ENCODE results near the gene MACROD2. TPM values are rescaled to one million over a fixed set of nuclear protein-coding genes. Genes with fewer than 3 reads are reported as not detected.

The MACROD2 gene
- polyA plus RNA-seq, 1 donor (not counting 4 experiments of a cell fraction or from before 2014, with no cell fraction given): 0.71 TPM

DNA sequence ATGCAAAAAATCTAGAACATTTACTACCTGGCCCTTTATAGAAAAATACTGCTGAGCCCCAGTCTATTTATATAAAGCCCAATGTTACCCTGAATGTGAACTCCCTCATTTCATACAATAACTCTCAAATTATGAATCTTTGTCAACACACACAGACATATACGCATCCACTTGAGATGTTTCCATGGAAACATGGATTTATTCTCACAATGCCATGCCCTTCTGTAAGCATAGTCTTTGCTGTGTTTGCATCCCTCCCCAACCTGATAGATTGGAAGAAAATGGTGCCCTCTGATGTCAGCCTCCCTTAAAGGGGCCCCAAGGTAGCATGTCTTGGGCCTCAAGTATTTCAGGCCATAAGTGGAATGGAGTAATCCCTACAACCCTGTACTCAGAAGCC lies 2004.8 kb downstream of the MACROD2 start:
- Histone ChIP-seq H3K9me1 (ENCODE audit: control insufficient read depth, extremely low read depth, insufficient read depth, low read length) (no peaks in the 10 kb centered on the region), H4K20me1 (ENCODE audit: control insufficient read depth, extremely low read depth, insufficient read depth, low read length) (no peaks in the 10 kb centered on the region), H3K79me2 (ENCODE audit: control insufficient read depth, insufficient read depth, low read length) (no peaks in the 10 kb centered on the region), H3K9ac (ENCODE audit: control insufficient read depth, extremely low read depth, insufficient read depth, low read length) (no peak overlapping the region), H2AFZ (ENCODE audit: control insufficient read depth, low read length) (no peak overlapping the region), H3K4me3 (ENCODE audit: control insufficient read depth in 2 of 3, extremely low read depth in 1 of 3, insufficient read depth in 2 of 3, low read depth in 1 of 3, low read length in 3 of 3) (no peak overlapping the region), H3K27ac (ENCODE audit: control insufficient read depth, insufficient read depth, low read length) (no peak overlapping the region), H3K36me3 (ENCODE audit: control insufficient read depth in 2 of 2, extremely low read depth in 1 of 2, insufficient read depth in 2 of 2, low read length in 2 of 2) (no peaks in the 10 kb centered on the region), H3K4me1 (ENCODE audit: control insufficient read depth, extremely low read depth, insufficient read depth, low read length) (no peaks in the 10 kb centered on the region), H3K9me3 (ENCODE audit: control insufficient read depth, low read depth, low read length) (peaks cover 3% of the 10 kb centered on the region), H3K27me3 (ENCODE audit: control insufficient read depth, extremely low read depth, insufficient read depth, low read length) (no peaks in the 10 kb centered on the region), H3K4me2 (ENCODE audit: control insufficient read depth, extremely low read depth, insufficient read depth, low read depth, low read length) (no peak overlapping the region)
- no peak for TF ChIP-seq EZH2 (IDR thresholded peaks at IDR 0.05; ENCODE audit: low read length)
- dilution Hi-C loops (cut with MboI; ENCODE audit: extremely low pct_ligation_motif_present, low sequenced_read_pairs): no loop called here
- no peak for DNase-seq (ENCODE audit: low read depth, low spot score)
- no peak for FAIRE-seq

DNA sequence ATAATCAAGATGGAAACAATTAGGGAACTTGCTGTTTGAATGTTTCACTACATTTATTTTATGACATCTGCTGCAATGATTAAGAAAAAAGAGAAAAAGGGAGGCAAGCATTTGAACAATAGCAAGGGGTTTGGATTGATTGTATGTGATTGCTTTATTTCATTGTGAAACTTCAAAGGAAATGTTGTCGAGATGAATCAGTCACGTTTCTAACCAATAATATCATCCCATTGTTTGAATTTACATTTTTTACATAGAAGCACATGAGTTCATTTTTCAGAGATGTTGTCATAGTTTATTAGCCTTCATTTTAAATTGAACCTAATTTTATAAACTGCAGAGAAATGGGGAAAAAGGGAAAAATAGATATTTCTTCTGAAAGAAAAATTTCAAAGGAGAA lies 2006.0 kb downstream of the MACROD2 start:
- Histone ChIP-seq H2AFZ (ENCODE audit: control insufficient read depth, low read length) (no peak overlapping the region), H3K9me1 (ENCODE audit: control insufficient read depth, extremely low read depth, insufficient read depth, low read length) (no peaks in the 10 kb centered on the region), H3K9me3 (ENCODE audit: control insufficient read depth, low read depth, low read length) (peaks cover 3% of the 10 kb centered on the region), H3K79me2 (ENCODE audit: control insufficient read depth, insufficient read depth, low read length) (no peaks in the 10 kb centered on the region), H3K27me3 (ENCODE audit: control insufficient read depth, extremely low read depth, insufficient read depth, low read length) (no peaks in the 10 kb centered on the region), H3K4me2 (ENCODE audit: control insufficient read depth, extremely low read depth, insufficient read depth, low read depth, low read length) (no peak overlapping the region), H3K36me3 (ENCODE audit: control insufficient read depth in 2 of 2, extremely low read depth in 1 of 2, insufficient read depth in 2 of 2, low read length in 2 of 2) (no peaks in the 10 kb centered on the region), H3K27ac (ENCODE audit: control insufficient read depth, insufficient read depth, low read length) (no peak overlapping the region), H4K20me1 (ENCODE audit: control insufficient read depth, extremely low read depth, insufficient read depth, low read length) (no peaks in the 10 kb centered on the region), H3K9ac (ENCODE audit: control insufficient read depth, extremely low read depth, insufficient read depth, low read length) (no peak overlapping the region), H3K4me3 (ENCODE audit: control insufficient read depth in 2 of 3, extremely low read depth in 1 of 3, insufficient read depth in 2 of 3, low read depth in 1 of 3, low read length in 3 of 3) (no peak overlapping the region), H3K4me1 (ENCODE audit: control insufficient read depth, extremely low read depth, insufficient read depth, low read length) (no peaks in the 10 kb centered on the region)
- dilution Hi-C loops (cut with MboI; ENCODE audit: extremely low pct_ligation_motif_present, low sequenced_read_pairs): no loop called here
- TF ChIP-seq, protein P1, sequence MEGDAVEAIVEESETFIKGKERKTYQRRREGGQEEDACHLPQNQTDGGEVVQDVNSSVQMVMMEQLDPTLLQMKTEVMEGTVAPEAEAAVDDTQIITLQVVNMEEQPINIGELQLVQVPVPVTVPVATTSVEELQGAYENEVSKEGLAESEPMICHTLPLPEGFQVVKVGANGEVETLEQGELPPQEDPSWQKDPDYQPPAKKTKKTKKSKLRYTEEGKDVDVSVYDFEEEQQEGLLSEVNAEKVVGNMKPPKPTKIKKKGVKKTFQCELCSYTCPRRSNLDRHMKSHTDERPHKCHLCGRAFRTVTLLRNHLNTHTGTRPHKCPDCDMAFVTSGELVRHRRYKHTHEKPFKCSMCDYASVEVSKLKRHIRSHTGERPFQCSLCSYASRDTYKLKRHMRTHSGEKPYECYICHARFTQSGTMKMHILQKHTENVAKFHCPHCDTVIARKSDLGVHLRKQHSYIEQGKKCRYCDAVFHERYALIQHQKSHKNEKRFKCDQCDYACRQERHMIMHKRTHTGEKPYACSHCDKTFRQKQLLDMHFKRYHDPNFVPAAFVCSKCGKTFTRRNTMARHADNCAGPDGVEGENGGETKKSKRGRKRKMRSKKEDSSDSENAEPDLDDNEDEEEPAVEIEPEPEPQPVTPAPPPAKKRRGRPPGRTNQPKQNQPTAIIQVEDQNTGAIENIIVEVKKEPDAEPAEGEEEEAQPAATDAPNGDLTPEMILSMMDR (optimal IDR thresholded peaks at IDR 0.05 in 1 of 3, IDR thresholded peaks at IDR 0.05 in 1 of 3, conservative IDR thresholded peaks at IDR 0.05 in 1 of 3; ENCODE audit: extremely low read depth in 1 of 3, insufficient read depth in 2 of 3, low read length in 3 of 3): no peak
- no peak for DNase-seq (ENCODE audit: low read depth, low spot score)
- no peak for FAIRE-seq

GRCh38 chr20:16003310-16003709 lies 2008.0 kb downstream of the MACROD2 start:
- dilution Hi-C loops (cut with MboI; ENCODE audit: extremely low pct_ligation_motif_present, low sequenced_read_pairs): no loop called here
- Histone ChIP-seq H3K9me3 (ENCODE audit: control insufficient read depth, low read depth, low read length) (no peaks in the 10 kb centered on the region), H3K79me2 (ENCODE audit: control insufficient read depth, insufficient read depth, low read length) (no peaks in the 10 kb centered on the region), H3K4me2 (ENCODE audit: control insufficient read depth, extremely low read depth, insufficient read depth, low read depth, low read length) (no peak overlapping the region), H3K9ac (ENCODE audit: control insufficient read depth, extremely low read depth, insufficient read depth, low read length) (no peak overlapping the region), H3K9me1 (ENCODE audit: control insufficient read depth, extremely low read depth, insufficient read depth, low read length) (no peaks in the 10 kb centered on the region), H3K27ac (ENCODE audit: control insufficient read depth, insufficient read depth, low read length) (no peak overlapping the region), H3K27me3 (ENCODE audit: control insufficient read depth, extremely low read depth, insufficient read depth, low read length) (no peaks in the 10 kb centered on the region), H3K4me3 (ENCODE audit: control insufficient read depth in 2 of 3, extremely low read depth in 1 of 3, insufficient read depth in 2 of 3, low read depth in 1 of 3, low read length in 3 of 3) (no peak overlapping the region), H3K36me3 (ENCODE audit: control insufficient read depth in 2 of 2, extremely low read depth in 1 of 2, insufficient read depth in 2 of 2, low read length in 2 of 2) (no peaks in the 10 kb centered on the region), H3K4me1 (ENCODE audit: control insufficient read depth, extremely low read depth, insufficient read depth, low read length) (no peaks in the 10 kb centered on the region), H4K20me1 (ENCODE audit: control insufficient read depth, extremely low read depth, insufficient read depth, low read length) (no peaks in the 10 kb centered on the region), H2AFZ (ENCODE audit: control insufficient read depth, low read length) (no peak overlapping the region)
- DNase-seq (ENCODE audit: low read depth, low spot score) (no peak), FAIRE-seq (no peak)
- TF ChIP-seq, protein P1 (optimal IDR thresholded peaks at IDR 0.05 in 1 of 3, IDR thresholded peaks at IDR 0.05 in 1 of 3, conservative IDR thresholded peaks at IDR 0.05 in 1 of 3; ENCODE audit: extremely low read depth in 1 of 3, insufficient read depth in 2 of 3, low read length in 3 of 3): no peak
- TF ChIP-seq EZH2 (IDR thresholded peaks at IDR 0.05; ENCODE audit: low read length): no peak
